ENCODE data around the gene TFDP1.

The TFDP1 gene

DNA sequence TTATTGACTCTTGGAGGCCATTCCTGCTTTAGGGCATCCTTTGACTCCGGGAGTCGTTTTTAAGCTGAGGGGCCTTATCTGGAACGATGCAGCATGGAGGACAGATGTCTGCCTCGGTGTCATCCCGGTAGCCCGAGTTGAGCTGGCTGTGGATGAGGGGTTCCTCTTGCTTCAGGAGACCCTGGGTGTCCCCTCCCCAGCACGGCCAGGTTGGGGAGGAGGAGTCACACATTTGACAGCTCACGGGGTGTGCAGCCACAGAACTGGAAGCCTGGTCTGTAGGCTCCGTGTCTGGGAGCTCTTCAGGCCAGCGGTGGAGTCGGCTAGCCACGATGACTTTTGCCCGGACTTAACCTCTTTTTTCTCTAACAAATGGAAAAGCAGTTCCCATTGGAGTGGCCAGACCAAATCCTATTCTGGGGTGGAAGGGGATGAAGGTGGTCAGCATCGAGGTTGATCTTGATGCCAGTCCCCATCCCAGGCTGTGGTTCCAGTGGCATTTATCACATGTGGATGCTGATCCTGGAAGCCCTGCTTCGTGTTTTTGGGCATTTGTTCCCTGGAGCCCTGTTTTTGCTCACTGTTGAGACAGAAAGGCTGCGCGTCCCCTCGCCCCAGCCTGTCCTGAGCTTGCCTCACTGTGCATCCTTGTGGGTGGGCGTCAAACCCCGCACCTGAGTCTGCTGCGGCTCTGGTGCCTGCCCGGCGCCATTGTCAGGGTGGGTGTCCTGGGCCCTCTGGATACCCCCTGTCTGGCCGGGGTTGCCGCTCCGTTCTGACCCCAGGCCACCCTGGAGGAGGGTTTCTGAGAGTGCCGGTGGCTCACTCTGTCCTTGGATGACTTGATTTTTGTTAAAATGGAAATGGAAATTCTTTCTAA is 12.0 kb downstream of the TFDP1 start:
- in situ Hi-C loops (cut with MboI; ENCODE audit: low sequenced_read_pairs): no loop called here

DNA sequence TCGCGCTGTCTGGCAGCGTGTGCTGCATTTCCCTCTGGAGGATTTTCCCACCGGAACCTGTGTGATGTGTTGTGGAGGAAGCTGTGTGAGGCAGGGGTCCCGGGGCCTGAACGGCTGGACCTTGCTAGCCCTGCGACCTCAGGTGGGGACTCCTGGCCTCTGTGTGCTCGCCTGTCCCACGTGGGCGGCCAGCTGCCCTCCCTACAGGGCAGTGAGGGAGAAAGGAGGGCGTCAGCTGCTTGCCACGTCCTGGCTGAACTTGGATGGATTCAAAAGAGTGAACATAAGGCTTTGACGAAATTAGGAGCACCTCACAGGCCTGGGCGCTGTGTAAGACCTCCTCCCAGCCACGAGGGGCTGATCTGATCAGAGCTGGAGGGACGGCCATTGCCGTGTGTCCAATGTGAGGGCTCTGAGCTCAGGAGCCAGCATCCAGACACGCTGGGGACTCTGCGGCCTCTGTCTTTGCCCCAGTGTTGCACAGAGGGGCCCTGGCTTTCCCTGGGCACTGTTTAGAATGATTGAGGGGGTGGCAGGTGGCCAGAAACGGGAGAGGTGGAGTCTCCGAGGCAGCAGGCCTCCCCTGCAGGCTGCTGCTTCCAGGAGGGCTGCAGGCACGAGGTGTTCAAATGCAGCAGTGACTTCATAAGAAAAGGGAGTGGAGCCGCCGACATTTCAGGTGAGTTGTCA is 13.0 kb downstream of the TFDP1 start:
- in situ Hi-C loops (cut with MboI; ENCODE audit: low sequenced_read_pairs): no loop called here

DNA sequence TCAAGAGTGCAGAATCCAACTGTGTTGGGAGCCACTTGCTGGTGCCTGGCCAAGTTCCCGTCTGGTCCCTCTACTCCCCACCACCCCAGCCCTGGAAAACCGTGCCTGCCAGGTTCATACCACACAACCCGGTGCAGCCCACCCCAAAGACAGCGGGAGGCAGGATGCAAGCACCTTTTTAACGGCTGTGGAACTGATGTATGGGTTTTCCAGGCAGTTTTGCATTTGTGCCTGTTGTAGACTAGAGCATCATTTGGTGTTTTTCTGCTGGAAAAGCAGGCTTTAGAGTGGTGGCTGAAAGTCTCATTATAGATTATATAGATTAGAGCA is 13.5 kb downstream of the TFDP1 start:
- in situ Hi-C loops (cut with MboI; ENCODE audit: low sequenced_read_pairs): no loop called here

DNA sequence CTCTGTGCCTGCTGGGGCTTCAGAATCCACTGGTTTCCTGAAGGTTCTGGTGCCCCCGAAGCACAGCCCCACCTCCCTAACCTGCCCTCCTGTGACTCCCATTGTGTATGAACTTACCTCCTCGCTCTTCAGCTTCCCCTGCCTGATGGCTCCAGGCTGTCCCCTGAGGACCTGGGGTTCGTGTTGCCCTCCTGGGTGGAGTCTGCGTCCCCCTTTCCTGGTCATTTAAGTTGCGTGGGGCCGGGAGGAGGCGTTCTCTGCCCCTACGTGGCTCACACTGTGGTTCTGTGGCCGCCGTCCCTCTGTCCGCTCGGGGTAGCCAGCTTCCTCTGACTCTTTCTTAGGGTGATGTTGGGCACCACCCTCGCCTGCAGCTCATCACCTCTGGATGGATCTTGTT is 13.9 kb downstream of the TFDP1 start:
- in situ Hi-C loops (cut with MboI; ENCODE audit: low sequenced_read_pairs): no loop called here

DNA sequence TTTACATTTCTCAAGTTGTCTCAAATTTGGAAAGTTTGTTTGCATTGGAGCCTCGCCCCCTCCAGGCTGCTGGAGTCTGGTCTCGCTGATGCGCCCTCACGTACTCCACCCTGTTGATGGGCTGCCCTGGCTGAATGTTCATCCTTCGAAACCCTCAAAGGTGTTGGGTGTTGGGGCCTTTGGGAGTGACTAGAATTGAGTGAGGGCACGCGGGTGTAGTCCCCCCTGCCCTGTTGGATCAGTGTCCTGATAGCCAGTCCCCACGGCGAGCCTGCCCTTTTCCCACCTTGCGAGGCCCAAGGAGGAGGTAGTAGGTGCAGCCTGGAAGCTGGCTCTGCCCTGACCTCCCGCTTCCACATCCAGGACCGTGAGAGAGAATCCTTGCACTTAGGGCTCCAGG is 14.8 kb downstream of the TFDP1 start:
- in situ Hi-C loops (cut with MboI; ENCODE audit: low sequenced_read_pairs): no loop called here

DNA sequence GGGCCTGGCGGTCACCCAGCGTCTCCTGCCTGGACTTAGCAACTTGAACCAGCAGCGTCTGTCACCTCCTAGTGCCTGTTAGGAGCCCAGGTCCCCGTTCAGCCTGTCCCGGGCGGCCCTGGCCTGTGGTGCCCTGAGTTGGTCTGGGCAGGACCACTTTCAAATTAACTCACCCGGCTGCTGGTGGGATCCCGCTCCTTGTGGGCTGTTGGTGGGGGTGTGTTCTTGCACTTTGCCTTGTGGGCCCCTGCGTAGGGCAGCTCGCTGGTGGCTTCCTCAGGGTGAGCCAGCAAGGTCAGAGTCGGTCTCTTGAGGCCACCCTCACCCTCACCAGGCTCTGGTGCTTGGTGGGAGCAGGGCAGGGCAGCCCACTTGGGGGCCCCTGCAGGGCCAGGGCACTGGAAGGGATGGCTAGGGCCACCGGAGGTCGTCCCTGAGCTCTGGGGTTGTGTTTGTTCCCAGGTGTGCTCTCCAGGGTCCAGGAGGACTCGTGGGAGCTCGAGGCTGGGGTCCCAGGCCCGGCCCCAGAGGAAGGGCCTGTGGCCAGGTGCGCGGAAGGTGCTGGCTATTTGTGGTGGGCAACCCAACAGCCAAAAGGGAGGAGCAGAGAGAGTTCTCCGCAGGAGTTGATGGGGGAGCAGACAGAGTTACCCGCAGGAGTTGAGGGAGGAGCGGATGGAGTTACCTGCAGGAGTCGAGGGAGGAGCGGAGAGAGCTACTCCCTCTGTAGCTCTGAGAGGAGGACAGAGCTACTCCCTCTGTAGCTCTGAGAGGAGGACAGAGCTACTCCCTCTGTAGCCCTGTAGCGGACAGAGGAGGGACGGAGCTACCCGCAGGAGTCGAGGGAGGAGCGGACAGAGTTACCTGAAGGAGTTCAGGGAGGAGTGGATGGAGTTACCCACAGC is 16.9 kb downstream of the TFDP1 start:
- in situ Hi-C loops (cut with MboI; ENCODE audit: low sequenced_read_pairs): no loop called here

DNA sequence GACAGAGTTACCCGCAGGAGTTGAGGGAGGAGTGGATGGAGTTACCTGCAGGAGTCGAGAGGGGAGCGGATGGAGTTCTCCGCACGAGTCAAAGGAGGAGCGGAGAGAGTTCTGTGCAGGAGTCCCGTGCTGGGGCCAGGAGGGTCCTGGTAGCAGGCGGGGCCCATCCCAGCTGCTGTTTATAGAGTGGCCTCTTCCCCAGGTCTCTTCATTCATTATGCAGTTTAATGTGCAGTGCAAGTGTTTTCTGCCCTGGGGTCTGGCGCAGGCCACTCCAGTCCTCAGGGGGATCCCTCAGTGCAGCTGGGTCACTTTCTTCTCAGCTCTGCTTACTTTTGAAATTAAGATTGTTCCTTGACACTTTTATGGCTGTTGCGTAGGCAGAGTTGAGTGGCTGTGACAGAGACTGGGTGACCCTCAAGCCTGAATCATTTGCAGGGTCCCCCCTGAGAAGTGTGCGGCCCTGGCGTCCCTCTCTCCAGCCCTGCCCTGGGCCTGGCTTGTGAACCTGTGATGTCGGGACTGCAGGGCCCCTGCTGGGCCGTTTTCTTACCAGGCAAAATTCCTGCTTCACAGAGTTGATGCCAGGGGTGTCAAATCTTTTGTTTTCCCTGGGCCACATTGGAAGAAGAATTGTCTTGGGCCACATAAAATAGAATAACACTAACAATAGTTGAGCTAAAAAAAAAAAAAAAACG is 17.9 kb downstream of the TFDP1 start:
- in situ Hi-C loops (cut with MboI; ENCODE audit: low sequenced_read_pairs): no loop called here

DNA sequence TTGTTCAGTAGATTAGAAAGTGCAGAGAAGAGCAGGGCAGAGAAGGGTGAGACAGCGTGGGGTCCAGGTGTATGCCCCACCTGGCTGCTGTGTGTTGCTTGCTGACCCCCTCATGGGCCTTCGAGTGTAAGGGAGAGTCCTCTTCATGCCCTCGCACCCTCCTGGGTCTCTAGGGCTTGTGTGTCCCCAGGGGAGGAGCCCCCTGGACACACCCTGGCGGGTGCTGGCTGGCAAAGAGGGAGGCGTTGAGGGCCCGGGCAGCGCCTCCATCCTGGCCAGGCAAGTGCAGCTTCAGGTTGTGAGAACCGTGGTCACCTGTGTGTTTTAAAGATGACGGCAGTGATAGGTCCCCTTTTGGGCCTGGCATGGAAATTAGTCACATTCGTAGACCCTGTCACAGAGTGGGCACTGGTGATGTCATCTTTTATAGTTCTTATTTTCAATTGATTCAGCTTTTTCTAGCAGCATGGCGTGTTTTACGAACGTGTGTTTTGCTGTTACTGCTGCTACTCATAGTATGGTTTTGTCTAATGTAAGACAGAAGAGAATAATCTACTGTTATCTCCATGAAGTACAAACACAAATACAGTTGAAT is 18.7 kb downstream of the TFDP1 start:
- in situ Hi-C loops (cut with MboI; ENCODE audit: low sequenced_read_pairs): no loop called here

DNA sequence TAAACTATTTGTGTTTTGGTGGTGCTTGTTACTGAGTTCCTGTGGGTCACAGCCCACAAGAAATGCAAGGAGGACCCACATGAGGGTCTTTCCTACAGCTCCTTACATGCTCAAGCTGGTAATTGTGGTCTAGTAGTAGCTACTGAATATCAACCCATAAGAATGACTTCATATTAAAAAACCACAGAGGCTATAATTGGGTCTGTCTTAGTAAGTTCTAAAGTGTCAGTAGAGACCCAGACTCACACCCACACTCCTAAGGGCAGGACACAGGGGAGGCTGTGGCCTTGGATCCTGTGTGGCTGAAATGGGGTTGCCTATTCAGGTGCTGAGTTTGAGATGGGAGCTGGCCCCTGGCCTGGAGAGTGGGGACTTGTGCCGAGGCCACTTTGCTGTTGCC is 19.6 kb downstream of the TFDP1 start:
- in situ Hi-C loops (cut with MboI; ENCODE audit: low sequenced_read_pairs): no loop called here

DNA sequence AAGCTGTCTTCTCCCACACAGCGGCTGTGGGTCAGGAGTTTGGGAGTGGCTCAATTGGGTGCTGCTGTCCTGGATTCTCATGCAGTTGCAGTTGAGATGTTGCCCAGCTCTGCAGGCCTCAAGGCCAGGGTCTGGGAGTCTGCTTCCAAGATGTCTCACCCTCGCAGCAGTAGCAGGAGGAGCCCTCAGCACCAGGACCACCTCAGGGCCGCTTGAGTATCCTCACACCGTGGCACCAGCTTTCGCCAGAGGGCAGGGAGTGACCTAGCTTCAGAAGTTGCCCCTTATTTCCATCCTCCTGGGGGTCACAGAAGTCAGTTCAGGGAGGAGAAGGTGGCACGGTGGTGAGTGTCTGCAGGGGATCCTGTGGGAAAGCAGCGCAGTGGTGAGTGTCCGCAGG is 20.9 kb downstream of the TFDP1 start:
- in situ Hi-C loops (cut with MboI; ENCODE audit: low sequenced_read_pairs): no loop called here

DNA sequence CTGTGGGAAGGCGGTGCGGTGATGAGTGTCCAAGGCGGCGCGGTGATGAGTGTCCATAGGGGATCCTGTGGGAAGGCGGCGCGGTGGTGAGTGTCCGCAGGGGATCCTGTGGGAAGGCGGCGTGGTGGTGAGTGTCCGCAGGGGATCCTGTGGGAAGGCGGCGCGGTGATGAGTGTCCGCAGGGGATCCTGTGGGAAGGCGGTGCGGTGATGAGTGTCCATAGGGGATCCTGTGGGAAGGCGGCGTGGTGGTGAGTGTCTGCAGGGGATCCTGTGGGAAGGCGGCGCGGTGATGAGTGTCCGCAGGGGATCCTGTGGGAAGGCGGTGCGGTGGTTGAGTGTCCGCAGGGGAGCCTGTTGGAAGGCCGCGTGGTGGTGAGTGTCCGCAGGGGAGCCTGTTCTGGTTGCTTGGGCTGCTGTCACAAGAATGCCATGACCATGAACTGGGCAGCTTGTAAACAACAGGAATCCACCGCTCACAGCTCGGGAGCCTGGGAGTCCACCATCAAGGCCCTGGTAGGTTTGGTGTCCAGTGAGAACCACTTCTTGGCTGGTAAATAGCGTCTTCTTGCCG is 21.4 kb downstream of the TFDP1 start:
- in situ Hi-C loops (cut with MboI; ENCODE audit: low sequenced_read_pairs): no loop called here

DNA sequence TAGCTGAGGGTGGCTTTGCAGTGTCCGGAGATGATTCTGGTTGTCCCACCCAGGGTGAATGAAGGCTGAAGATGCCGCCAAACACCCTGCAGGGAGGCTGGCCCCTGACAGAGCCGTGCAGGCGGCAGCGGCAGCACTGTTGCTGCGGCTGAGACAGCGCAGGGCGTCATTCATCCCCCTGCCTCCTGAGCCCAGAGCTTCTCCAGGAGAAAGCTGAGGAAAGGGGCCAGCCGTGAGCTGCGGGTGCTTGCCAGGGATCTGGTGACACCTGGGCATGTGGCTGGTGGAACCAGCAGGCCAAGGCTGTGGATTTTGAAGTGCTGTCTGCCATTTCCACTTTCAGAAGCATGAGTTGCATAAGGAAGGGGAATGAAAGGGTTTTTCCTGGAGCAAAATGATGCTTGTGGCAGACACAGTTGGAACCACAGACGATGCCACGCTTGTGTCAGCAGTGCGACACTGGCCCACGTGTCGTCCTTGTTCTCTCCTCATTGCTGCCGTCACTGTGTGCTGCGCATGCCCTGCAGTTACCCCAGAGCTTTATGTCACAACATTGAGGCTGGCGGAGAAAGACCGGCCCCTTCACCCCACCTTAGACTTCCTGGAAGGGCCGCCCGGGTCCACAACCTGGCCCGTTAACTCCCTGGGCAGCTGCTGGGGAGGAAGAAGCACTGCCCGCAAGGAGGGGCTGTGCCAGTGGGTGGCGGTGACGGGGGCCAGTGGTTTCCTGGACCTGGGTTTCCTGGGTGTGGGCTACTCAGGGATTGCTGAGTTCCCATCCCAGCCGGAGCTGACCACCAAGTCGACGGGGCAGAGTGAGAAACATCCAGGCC is 22.7 kb downstream of the TFDP1 start:
- in situ Hi-C loops (cut with MboI; ENCODE audit: low sequenced_read_pairs): no loop called here

DNA sequence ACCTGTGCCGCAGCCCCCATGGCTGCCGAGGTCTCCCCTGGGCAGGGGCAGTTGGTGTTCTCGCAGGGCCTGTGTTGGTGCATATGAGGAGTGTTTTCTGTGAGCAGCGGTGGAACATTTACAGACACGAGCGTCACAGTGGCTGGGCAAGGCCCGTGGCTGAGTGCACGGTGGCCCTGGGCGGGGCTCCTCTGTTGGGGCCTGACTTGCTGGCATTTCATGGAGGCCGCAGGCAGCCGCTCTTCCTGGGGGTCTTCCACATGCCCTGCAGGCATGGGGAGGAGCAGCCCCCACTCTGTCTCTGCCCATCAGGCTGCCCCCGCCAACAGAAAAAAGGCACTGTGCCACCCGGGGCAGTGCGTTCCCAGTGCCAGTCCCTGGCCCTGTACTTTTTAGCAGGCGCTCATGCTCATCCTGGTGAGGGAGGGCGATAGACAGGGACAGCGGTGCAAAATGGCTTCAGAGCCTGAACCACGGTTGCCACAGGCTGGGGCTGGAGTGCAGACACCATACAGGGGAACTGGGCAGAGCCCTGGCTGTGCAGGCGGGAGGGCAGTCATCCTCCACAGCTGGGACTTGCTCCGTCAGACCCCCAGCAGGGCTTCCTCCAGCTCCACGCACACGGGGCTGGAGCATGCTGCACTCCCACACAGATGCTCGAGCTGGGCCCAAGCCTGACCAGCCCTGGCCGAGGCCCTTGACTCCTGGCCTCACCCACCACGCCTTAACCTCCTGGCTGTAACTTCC is 23.5 kb downstream of the TFDP1 start:
- in situ Hi-C loops (cut with MboI; ENCODE audit: low sequenced_read_pairs): no loop called here

DNA sequence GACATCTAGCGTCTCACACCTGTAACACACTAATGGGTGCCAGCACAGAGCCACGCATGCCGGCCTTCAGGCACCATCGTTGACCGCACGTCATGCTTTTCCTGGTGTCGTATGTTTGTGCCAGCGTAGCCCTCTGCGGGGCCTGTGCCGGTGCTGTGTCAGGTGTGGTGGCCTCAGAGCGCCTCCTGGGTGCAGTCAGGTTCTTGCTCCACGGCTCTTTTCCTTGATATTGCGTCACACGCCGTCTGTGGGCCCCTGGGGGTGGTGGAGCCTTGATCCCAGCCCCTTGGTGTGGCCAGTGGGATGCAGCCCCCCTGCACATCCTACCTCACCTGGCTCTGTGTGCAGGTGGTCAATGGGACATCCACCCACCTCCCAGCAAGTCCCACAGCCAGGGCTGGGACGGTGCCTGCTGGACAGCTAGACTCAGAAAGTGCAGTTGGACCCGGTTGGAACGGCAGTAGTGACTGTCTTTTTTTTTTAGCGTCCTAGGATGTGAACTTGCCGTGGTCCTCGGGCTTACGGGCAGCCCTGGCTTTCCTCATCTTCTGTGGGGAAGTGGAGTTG is 24.5 kb downstream of the TFDP1 start:
- in situ Hi-C loops (cut with MboI; ENCODE audit: low sequenced_read_pairs): no loop called here

DNA sequence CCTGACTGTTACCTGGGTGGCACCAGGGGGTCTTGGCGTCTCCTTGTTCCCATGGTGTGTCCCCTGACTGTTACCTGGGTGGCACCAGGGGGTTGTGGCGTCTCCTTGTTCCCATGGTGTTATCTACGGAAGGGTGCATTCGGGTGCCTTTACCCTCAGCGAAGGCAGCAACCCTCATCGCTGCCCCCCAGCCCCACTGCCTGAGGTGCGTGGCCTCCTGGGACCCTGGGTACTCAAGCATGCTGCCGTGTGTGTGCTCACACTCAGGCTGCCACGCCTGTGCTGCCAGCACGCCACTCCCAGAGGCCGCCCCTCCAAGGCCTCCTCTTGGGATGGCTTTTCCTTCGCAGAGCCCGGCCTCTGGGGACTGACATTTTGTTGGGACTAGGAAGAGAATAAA is 25.1 kb downstream of the TFDP1 start:
- in situ Hi-C loops (cut with MboI; ENCODE audit: low sequenced_read_pairs): no loop called here

DNA sequence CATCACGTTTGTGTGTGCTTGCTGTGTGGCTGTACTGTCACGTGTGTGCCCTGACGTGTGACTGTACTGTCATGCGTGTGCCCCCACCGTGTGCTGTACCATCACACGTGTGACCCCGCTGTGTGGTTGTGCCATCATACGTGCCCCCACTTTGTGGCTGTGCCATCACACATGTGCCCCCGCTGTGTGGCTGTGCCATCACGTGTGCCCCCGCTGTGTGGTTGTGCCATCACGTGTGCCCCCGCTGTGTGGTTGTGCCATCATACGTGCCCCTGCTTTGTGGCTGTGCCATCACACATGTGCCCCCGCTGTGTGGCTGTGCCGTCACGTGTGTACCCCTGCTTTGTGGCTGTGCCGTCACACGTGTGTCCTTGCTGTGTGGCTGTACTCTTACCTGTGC is 25.7 kb downstream of the TFDP1 start:
- in situ Hi-C loops (cut with MboI; ENCODE audit: low sequenced_read_pairs): no loop called here

DNA sequence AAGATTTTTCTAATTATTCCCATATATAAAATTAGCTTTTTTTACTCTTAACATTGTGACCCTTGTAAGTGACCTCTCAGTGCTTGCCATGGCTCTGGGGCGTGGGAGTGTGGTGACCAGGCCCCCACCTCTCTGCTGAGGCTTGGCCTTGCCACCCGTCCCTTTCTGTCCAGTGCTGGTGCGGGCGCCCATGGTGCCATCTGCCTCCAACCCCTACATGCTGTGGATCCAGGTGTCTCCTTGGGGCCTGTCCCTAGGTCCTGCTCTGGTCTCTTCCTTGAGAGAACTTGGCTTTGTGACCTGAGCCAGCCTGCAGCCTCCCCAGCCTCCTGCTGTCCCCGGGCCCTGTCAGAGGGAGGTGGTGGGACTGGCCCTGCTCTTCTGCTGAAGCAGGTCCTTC is 27.4 kb downstream of the TFDP1 start:
- in situ Hi-C loops (cut with MboI; ENCODE audit: low sequenced_read_pairs): no loop called here

DNA sequence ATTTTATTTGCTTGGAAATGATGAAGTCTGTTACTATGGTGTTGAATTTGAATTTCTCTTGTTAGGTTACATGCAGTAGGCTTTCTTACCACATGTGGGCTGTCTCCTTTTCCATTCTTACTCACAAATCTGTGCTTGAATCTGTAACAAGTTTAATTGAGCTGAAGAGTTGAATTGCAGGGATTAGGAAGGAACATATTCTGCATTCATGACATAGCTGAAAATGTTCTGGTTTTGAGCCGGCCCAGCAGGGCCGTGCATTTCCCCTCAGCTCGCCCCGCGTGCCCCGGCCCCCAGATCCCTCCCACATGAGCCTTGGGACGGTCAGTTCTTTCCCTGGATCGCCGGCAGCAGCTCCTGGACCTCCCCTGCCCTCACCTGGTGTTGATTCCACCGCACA is 28.1 kb downstream of the TFDP1 start:
- in situ Hi-C loops (cut with MboI; ENCODE audit: low sequenced_read_pairs): no loop called here

Measured in HL-60/S4 treated with phorbol 12-myristate 13-acetate at 8.2 ng/mL for 4 days and 3 days (cell line).